RWPE1 (cell line): Measurements from ENCODE around the gene NFASC.

ENCODE experiments used
- CTCF ChIA-PET: fragments of 350-600 bp; sonication (Branson Sonifier 250); formaldehyde crosslinking; extraction: SDS; loops from one replicate; lab custom pipeline; 2021; lab: Yijun Ruan, JAX
- POLR2A ChIA-PET: fragments of 400-600 bp; formaldehyde crosslinking; extraction: SDS; loops from one replicate; lab custom pipeline; 2020; ENCODE audit warnings: antibody characterized with exemption; ENCODE audit not compliant: low non-redundant PET; lab: Yijun Ruan, JAX
- DNase-seq: peaks from one replicate; pipeline ENCODE4 v3.0.0; 2012; ENCODE audit warnings: low spot score
- H3K27ac ChIP-seq: fragments of 450-650 bp; 2 replicates; pipeline ENCODE4 v1.5.1; 2017
- CTCF ChIP-seq: fragments of 450-650 bp; conservative IDR thresholded peaks from 2 replicates; pipeline ENCODE4 v1.5.1; 2017; ENCODE audit warnings: low read depth, mild to moderate bottlenecking

The NFASC gene

DNA sequence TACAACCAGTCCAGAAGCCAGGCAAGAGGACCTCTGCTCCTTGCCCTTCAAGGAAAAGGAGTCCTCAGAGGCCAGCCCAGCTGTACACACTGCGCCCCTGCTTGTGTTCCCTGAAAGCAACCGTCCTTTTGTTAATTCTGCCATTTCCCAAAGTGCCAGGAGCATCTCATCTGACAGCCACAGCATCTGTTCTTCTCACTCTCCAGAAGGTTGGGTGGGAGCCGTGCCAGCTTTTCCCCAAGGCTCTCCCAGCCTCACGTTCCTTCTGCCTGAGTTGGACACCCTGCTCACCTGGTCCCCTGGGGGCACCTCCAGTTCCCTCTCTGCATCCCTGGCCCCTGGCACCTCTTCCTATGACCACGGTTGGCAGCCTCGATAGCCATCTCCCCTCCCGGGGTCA is 161.8 kb downstream of the NFASC start:
- TF ChIP-seq CTCF: no peak
- no peak for DNase-seq
- no peak overlapping the region for H3K27ac ChIP-seq
- ChIA-PET CTCF (interaction anchor here (0.6 to 5.4 kb wide), 3 partner anchors 29 to 426 kb away, joined by 3 to 15 read pairs (median 5); no protein-coding TSS in a partner anchor), POLR2A (no interaction called here)

DNA sequence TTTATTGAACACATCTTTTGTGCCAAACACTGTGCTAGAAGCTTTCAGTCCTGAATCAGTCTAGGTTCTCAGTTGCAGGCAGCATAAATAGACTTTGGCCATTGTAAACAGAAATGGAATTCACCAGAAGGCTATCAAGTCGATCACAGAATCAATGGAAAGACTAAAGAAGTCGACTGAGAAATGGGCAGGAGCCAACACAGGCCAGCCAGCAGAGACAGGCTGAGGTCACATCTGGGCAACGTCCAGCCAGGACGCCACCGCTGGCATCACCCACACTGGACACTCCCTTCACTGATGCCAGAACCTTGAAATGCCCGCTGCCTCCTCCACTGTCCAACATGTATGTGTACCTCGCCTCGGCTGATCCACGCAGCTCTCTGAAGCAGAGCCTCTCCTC is 166.9 kb downstream of the NFASC start:
- no peak for DNase-seq
- TF ChIP-seq CTCF: no peak
- CTCF ChIA-PET: no interaction called here
- no peak overlapping the region for H3K27ac ChIP-seq
- POLR2A ChIA-PET: no interaction called here

- CTCF ChIA-PET: interaction anchor here (0.6 to 1.6 kb wide), 5 partner anchors 23 to 880 kb away, joined by 3 to 5 read pairs (median 4); no protein-coding TSS in a partner anchor
- POLR2A ChIA-PET: no interaction called here
- no peak overlapping the region for H3K27ac ChIP-seq
- TF ChIP-seq CTCF: no peak
- no peak for DNase-seq
Observed at GRCh38 chr1:205038132-205038786, 167.6 kb downstream of the NFASC start.

DNA sequence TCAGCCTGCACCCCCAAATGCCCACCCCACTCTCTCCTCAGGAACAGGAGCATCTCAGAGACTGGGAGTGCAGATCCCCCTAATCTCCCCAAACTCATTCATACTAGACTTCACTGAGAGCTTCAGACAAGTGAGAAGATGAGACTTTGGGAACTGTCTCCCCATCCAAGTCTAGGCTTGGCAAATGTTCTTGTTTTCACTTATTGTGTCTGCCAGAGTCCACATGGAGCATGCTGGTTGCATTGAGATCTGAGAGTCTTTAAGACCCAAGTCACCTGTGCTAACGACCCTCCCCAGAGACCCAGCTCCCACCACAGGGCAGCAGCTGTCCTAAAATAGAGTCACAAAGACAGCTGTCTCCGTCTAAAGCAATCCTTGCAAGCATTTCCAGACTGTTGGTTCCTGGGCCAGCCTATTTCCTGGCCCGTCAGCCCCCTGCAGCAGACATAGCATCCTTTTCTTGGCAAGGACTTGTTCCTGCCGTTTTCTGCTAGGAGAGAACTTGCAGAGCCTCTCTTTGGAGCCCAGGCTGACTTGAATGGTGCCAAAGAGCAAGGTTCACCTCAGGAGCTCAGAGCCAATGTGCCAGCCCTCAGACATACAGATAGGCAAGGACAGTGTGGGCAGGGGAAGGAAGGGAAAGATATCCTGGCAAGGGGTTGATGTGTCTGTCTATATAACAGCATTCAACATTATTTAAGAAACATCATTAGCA is 170.5 kb downstream of the NFASC start:
- DNase-seq: no peak
- ChIA-PET POLR2A (no interaction called here), CTCF (interaction anchor here (0.6 to 1.6 kb wide), 6 partner anchors 20 to 1436 kb away, joined by 3 to 6 read pairs (median 4); no protein-coding TSS in a partner anchor)
- TF ChIP-seq CTCF: no peak
- H3K27ac ChIP-seq: no peak overlapping the region

DNA sequence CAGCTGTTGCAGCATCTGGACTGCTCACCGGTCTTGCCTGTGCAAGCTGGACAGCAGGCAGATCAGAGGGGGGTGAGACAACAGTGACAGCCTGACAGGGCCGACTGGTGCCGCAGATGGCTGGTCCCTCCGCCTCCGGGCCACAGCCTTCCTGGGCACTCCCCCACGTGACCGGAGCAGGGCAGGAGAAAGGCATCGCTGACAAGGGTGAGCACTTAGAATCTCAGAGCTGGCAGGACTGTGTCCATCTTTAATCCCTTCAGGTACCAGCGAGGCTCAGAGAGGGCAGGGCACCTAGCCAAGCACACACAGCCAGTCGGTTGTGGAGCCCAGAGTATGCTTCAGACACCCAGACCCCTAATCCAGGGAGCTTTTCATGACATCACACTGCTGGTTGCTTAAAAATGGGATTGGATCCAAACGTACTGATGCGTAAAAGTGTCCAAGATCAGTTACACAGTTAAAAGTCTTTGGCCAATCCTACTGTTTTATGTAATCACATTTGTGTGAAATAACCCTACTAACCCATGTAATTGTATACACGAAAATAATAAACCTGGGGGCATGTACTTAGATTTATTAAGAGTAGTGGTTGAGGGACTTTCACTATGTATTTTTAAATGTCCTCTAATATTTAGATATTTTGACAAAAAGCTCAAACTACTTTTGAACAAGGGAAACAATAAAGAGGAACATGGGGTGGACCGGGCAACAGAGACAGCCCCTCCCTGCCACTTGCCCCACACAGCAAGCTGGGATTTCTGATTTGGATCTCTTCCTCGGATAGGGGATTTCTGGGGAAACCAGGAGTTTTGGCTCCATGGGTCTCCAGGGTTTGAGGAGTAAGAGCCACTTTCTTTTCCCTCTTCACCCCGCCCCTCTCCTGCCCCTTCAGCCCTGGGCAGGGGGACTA is 171.6 kb downstream of the NFASC start:
- ChIA-PET CTCF (interaction anchor here (0.6 to 1.6 kb wide), 6 partner anchors 19 to 214 kb away, joined by 3 to 4 read pairs (median 4); no protein-coding TSS in a partner anchor), POLR2A (interaction anchor here (0.6 kb wide), 1 partner anchor 54 kb away, joined by 3 read pairs; no protein-coding TSS in a partner anchor)
- DNase-seq: no peak

More for the DNA sequence above, 171.6 kb downstream of the NFASC start:
- H3K27ac ChIP-seq: no peak overlapping the region
- no peak for TF ChIP-seq CTCF
